Measurements from ENCODE around the gene BABAM2.

BABAM2 gene

GRCh38 chr2:28361991-28362710 is 471.6 kb downstream of the BABAM2 start:
- no peak overlapping the region for H3K4me3 ChIP-seq (ENCODE audit: control insufficient read depth, low read depth, low read length)
- TF ChIP-seq CTCF (conservative IDR thresholded peaks at IDR 0.05; ENCODE audit: control insufficient read depth, insufficient read depth, low read depth, low read length) = no peak
- DNase-seq (ENCODE audit: low read depth) = no peak

- no peak for TF ChIP-seq CTCF (conservative IDR thresholded peaks at IDR 0.05; ENCODE audit: control insufficient read depth, insufficient read depth, low read depth, low read length)
- no peak overlapping the region for H3K4me3 ChIP-seq (ENCODE audit: control insufficient read depth, low read depth, low read length)
- no peak for DNase-seq (ENCODE audit: low read depth)
Measured at GRCh38 chr2:28362991-28363521, 472.5 kb downstream of the BABAM2 start.

- DNase-seq (ENCODE audit: low read depth) = no peak
- H3K4me3 ChIP-seq (ENCODE audit: control insufficient read depth, low read depth, low read length) = no peak overlapping the region
- TF ChIP-seq CTCF (conservative IDR thresholded peaks at IDR 0.05; ENCODE audit: control insufficient read depth, insufficient read depth, low read depth, low read length) = no peak
Measured at GRCh38 chr2:28363686-28364280, 473.3 kb downstream of the BABAM2 start.

- DNase-seq (ENCODE audit: low read depth) = peak; percentile 48
- TF ChIP-seq CTCF (conservative IDR thresholded peaks at IDR 0.05; ENCODE audit: control insufficient read depth, insufficient read depth, low read depth, low read length) = no peak
- H3K4me3 ChIP-seq (ENCODE audit: control insufficient read depth, low read depth, low read length) = no peak overlapping the region
Measured at GRCh38 chr2:28364610-28365009, 474.1 kb downstream of the BABAM2 start.

- no peak for TF ChIP-seq CTCF (conservative IDR thresholded peaks at IDR 0.05; ENCODE audit: control insufficient read depth, insufficient read depth, low read depth, low read length)
- no peak for DNase-seq (ENCODE audit: low read depth)
- H3K4me3 ChIP-seq (ENCODE audit: control insufficient read depth, low read depth, low read length) = no peak overlapping the region
Measured at GRCh38 chr2:28365158-28365557, 474.6 kb downstream of the BABAM2 start.

GRCh38 chr2:28366149-28366495 is 475.6 kb downstream of the BABAM2 start:
- DNase-seq (ENCODE audit: low read depth) = no peak
- no peak for TF ChIP-seq CTCF (conservative IDR thresholded peaks at IDR 0.05; ENCODE audit: control insufficient read depth, insufficient read depth, low read depth, low read length)
- no peak overlapping the region for H3K4me3 ChIP-seq (ENCODE audit: control insufficient read depth, low read depth, low read length)
